OCI-LY7 (cell line): Measurements from ENCODE around the gene SDHC. TPM values are rescaled to one million over a fixed set of nuclear protein-coding genes. Genes with fewer than 3 reads are reported as not detected.

ENCODE experiments used
- BruUV-seq: library from RNA; stranded (reverse); fragments of 400-500 nt; replicated peaks from 2 replicates; lab custom pipeline; 2021; lab: Mats Ljungman, UMichigan
- CTCF ChIA-PET: fragments of 300-600 bp; sonication (Branson Sonifier 250); formaldehyde crosslinking; loops from one replicate; lab custom pipeline; 2022; ENCODE audit warnings: antibody characterized with exemption; ENCODE audit not compliant: unreplicated experiment; lab: Charles Lee
- POLR2A ChIA-PET: fragments of 300-600 bp; sonication (Branson Sonifier 250); formaldehyde crosslinking; loops from one replicate; lab custom pipeline; 2022; ENCODE audit warnings: antibody characterized with exemption; lab: Charles Lee
- DNase-seq: peaks from one replicate; pipeline ENCODE4 v3.0.0-alpha.2; 2015; ENCODE audit warnings: low spot score
- H2AFZ ChIP-seq: fragments of 200-600 bp; sonication (generic), shearing (Covaris generic); 2 replicates; pipeline ENCODE4 v1.6.1; 2014; ENCODE audit warnings: mild to moderate bottlenecking, antibody characterized with exemption, low read length, moderate library complexity
- H3K27ac ChIP-seq: fragments of 200-600 bp; sonication (generic); 2 replicates; pipeline ENCODE4 v1.5.1; 2014; ENCODE audit warnings: mixed run types, low read depth, mild to moderate bottlenecking, moderate library complexity, low read length, inconsistent platforms; ENCODE audit not compliant: poor library complexity, severe bottlenecking
- H3K36me3 ChIP-seq: fragments of 200-600 bp; sonication (generic); 2 replicates; pipeline ENCODE4 v1.6.1; 2014; ENCODE audit warnings: mild to moderate bottlenecking, antibody characterized with exemption, low read length, moderate library complexity, mixed read lengths; ENCODE audit not compliant: insufficient read depth
- H3K4me1 ChIP-seq: fragments of 200-600 bp; sonication (generic); 2 replicates; pipeline ENCODE4 v1.5.1; 2014; ENCODE audit warnings: mild to moderate bottlenecking, low read length; ENCODE audit not compliant: insufficient read depth, poor library complexity, severe bottlenecking
- H3K4me2 ChIP-seq: fragments of 200-600 bp; sonication (generic); 2 replicates; pipeline ENCODE4 v1.6.1; 2014; ENCODE audit warnings: mild to moderate bottlenecking, low read length
- H3K4me3 ChIP-seq: fragments of 200-600 bp; sonication (generic); 2 replicates; pipeline ENCODE4 v1.5.1; 2014; ENCODE audit warnings: mild to moderate bottlenecking, low read depth, low read length; ENCODE audit not compliant: poor library complexity, severe bottlenecking
- H3K79me2 ChIP-seq: fragments of 200-600 bp; sonication (generic); 2 replicates; pipeline ENCODE4 v1.6.1; 2016; ENCODE audit warnings: low read depth, mild to moderate bottlenecking, low read length, moderate library complexity, mixed read lengths; ENCODE audit not compliant: insufficient read depth
- H3K9me2 ChIP-seq: fragments of 200-600 bp; sonication (generic); 2 replicates; pipeline ENCODE4 v1.6.1; 2016; ENCODE audit warnings: mild to moderate bottlenecking, low read length, mixed read lengths; ENCODE audit not compliant: insufficient read depth
- H3K9me3 ChIP-seq: fragments of 200-600 bp; sonication (generic); 2 replicates; pipeline ENCODE4 v1.6.1; 2014; ENCODE audit warnings: mild to moderate bottlenecking, mixed run types, low read length, mixed read lengths
- H4K20me1 ChIP-seq: fragments of 200-600 bp; sonication (generic); 2 replicates; pipeline ENCODE4 v1.6.1; 2014; ENCODE audit warnings: mild to moderate bottlenecking, antibody characterized with exemption, low read length, moderate library complexity, mixed read lengths; ENCODE audit not compliant: insufficient read depth
- CTCF ChIP-seq: fragments of 200-600 bp; sonication (generic); conservative IDR thresholded peaks from 2 replicates; pipeline ENCODE4 v1.5.1; 2014; ENCODE audit warnings: mild to moderate bottlenecking, antibody characterized with exemption, low read length, moderate library complexity, mixed read lengths
- EZH2phosphoT487 ChIP-seq: fragments of 200-600 bp; sonication (generic); IDR thresholded peaks from 2 replicates; pipeline ENCODE4 v1.6.1; 2018; ENCODE audit warnings: low read depth, borderline replicate concordance, mild to moderate bottlenecking, mixed run types, antibody characterized with exemption, low read length, moderate library complexity, mixed read lengths
- intact Hi-C: fragments of 100-400 bp; cut with micrococcal nuclease; formaldehyde crosslinking; loops from one replicate; pipeline ENCODE4 v1.10.0; 2022; ENCODE audit not compliant: unreplicated experiment
- total RNA-seq, 2 experiments: library from RNA; depleted of rRNA in 1 of 2; stranded (reverse); fragments of >200 nt in 1 of 2; shearing (Covaris generic) in 1 of 2; gene quantifications; 2 replicates each; pipeline ENCODE4 v1.2.3, GENCODE V29; 2014 to 2022

The SDHC gene
- total RNA-seq, 2 experiments from 2014 or later, result 20.6 to 175 TPM

- H3K4me3 ChIP-seq, result no peak overlapping the region
- CTCF ChIA-PET, result no interaction called here
- no peak overlapping the region for H3K27ac ChIP-seq
- H3K36me3 ChIP-seq, result no peaks in the 10 kb centered on the region
- no peaks in the 10 kb centered on the region for H3K9me2 ChIP-seq
- no peaks in the 10 kb centered on the region for H3K4me1 ChIP-seq
- BruUV-seq, result no TSS peak
- no peak overlapping the region for H2AFZ ChIP-seq
- no peaks in the 10 kb centered on the region for H3K79me2 ChIP-seq
- DNase-seq, result no peak
- no peaks in the 10 kb centered on the region for H3K9me3 ChIP-seq
- intact Hi-C loops, result no loop called here
- H4K20me1 ChIP-seq, result no peaks in the 10 kb centered on the region
- H3K4me2 ChIP-seq, result no peak overlapping the region
- POLR2A ChIA-PET, result interaction anchor here (0.6 kb wide), 2 partner anchors 226 to 846 kb away, joined by 3 read pairs; no protein-coding TSS in a partner anchor
- TF ChIP-seq CTCF, result no peak
- no peak for TF ChIP-seq EZH2phosphoT487
These were observed 29.1 kb upstream of the SDHC start for GRCh38 chr1:161285113-161285512.

- POLR2A ChIA-PET, result interaction anchor here (0.6 kb wide), 1 partner anchor 846 kb away, joined by 3 read pairs; no protein-coding TSS in a partner anchor
- no TSS peak for BruUV-seq
These were observed 28.7 kb upstream of the SDHC start for GRCh38 chr1:161285521-161285920.

More at GRCh38 chr1:161285521-161285920, 28.7 kb upstream of the SDHC start:
- intact Hi-C loops, result no loop called here
- Histone ChIP-seq H3K79me2 (no peaks in the 10 kb centered on the region), H3K4me1 (no peaks in the 10 kb centered on the region), H3K36me3 (no peaks in the 10 kb centered on the region), H3K9me2 (no peaks in the 10 kb centered on the region), H3K9me3 (no peaks in the 10 kb centered on the region), H3K4me2 (no peak overlapping the region), H3K4me3 (no peak overlapping the region), H2AFZ (no peak overlapping the region), H3K27ac (no peak overlapping the region), H4K20me1 (no peaks in the 10 kb centered on the region)
- no peak for TF ChIP-seq CTCF
- no peak for TF ChIP-seq EZH2phosphoT487
- CTCF ChIA-PET, result no interaction called here
- DNase-seq, result no peak
